ENCODE results near the gene DEGS2.
A peak's percentile ranks its signal among the peaks of the same experiment; 100 is the strongest.
"Not testable (repeated sequence)": the region's sequence is repeated elsewhere in the genome, so short reads cannot be mapped to it uniquely, and the experiment has no call there.

DEGS2 gene

DNA sequence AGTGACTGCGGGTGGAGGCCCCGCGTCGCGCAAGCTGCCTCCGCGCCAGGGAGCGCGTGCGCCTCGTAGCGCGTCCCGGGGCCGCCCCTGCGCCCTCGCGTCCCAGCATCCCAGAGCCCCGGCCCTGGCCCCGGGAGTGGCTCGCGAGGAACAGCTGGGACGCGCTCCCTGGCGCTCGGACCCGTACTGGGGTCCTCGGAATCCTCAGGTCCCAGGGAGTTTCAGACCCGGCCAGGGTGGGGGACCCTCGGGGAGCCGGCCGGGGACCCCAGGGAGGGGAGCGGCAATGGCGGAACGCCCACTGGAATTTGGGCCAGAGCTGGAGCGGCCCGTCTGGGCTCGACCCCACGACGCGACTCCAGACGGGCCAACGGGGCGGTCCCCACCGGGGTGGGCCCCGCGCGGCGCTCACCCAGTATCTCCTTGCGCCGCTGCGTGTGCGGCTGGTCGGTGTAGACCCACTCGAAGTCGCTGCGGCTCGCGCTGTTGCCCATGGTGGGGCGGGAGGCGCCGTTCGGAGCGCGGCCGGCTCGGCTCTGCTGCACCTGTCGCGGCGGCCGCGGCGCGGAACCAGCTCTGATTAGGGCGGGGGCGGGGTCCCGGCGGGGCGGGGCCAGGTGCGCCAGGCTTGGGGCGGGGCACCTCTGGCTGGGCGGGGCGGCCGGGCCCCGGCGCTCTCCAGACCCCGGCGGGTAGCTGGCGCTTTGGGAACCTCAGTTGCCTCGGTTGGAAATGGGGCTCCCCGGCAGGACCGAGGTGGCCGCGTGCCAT, at the start of gene DEGS2:
TSS of gene DEGS2 (minus strand) at position 552 of the 771 bp plus-strand sequence. CDS start at position 494, 58 bp downstream.
- peak; percentile 60 for DNase-seq

- DNase-seq: not testable (repeated sequence)
Measured at GRCh38 chr14:100208136-100208535, 48.7 kb upstream of the DEGS2 start.

DNA sequence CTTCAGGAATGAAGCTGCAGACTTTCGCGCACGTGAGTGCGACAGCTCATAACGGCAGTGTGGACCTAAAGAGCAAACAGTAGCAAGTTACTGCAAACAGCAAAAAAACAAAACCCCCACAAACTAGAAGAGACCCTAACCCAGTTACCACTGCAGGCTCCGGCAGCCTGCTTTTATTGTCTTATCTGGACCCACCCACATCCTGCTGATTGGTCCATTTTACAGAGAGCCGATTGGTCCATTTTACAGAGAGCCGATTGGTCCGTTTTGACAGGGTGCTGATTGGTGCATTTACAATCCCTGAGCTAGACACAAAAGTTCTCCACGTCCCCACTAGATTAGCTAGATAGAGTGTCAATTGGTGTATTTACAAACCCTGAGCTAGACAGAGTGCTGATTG, 48.1 kb upstream of the DEGS2 start:
- not testable (repeated sequence) for DNase-seq

- not testable (repeated sequence) for DNase-seq
Measured at GRCh38 chr14:100204835-100205167, 45.4 kb upstream of the DEGS2 start.

DNA sequence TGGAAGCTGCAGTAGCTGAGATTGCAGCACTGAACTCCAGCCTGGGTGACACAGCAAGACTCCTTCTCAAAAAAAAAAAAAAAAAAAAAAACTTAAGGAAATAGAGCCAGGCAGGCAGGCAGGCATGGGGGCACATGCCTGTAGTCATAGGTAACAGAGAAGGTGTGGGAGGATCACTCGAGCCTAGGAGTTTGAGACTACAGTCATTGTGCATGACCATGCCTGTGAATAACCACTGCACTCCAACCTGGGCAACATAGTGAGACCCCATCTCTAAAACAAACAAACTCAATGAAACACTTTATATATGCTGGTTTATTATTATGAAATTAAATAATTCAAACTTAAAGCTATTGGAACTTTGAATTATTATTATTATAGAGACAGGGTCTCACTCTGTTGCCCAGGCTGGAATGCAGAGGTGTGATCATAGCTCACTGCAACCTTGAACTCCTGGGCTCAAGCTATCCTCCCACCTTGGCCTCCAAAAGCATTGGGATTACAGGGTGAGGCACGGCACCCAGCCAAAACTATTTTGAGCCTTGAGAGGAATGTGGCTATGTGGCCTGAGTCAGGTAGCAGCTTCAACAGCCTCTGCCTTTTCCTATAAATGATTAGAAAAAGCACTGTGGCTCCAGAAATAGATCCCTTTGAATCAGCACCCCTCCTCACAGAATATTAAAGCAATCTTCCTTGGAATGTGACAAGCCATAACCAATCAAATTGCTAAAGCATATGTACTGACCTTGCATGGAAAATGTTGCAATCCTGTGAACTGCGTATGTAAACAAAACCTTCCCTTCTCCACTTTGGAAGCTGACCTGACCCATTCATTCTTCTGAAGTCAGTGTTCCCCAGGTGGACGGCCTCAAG, 44.8 kb upstream of the DEGS2 start:
- no peak for DNase-seq

DNA sequence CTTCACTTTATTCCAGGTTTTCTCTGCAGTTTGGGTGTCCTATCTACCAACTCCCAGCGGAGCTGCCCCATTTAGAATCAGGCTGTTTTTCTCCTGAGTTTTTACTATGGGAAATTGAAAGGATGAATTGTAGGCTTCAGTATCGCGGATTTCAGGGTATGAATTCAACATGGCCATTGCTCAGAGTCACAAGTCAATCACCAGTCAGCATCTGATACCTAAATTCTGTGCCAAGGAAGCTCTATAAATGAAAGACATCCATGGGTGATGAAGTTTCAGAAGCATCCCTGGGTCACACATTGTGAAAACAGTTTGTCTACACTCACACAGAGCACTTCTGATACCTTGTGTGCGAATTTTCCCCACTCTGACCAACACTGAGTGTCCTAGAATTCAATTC, 43.7 kb upstream of the DEGS2 start:
- DNase-seq: no peak

- no peak for DNase-seq
Measured at GRCh38 chr14:100202712-100203111, 43.3 kb upstream of the DEGS2 start.

DNA sequence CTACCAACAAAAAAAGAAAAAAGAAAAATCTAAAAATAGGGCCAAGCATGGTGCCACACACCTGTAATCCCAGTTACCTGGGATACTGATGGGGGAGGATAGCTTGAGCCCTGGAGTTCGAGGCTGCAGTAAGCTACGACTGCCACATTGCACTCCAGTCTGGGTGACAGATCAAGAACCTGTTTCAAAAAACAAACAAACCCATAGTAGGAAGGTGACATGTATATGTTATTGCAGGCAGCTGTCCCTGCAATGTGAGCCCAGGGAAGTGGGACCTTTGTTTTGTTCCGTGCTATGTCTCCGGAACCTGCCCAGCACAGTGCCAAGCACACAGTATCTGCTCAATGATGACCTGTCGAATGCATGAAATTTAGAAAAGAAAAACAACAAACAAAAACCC, 42.3 kb upstream of the DEGS2 start:
- DNase-seq: peak; percentile 49

- DNase-seq: no peak
Measured at GRCh38 chr14:100200311-100200710, 40.9 kb upstream of the DEGS2 start.

DNA sequence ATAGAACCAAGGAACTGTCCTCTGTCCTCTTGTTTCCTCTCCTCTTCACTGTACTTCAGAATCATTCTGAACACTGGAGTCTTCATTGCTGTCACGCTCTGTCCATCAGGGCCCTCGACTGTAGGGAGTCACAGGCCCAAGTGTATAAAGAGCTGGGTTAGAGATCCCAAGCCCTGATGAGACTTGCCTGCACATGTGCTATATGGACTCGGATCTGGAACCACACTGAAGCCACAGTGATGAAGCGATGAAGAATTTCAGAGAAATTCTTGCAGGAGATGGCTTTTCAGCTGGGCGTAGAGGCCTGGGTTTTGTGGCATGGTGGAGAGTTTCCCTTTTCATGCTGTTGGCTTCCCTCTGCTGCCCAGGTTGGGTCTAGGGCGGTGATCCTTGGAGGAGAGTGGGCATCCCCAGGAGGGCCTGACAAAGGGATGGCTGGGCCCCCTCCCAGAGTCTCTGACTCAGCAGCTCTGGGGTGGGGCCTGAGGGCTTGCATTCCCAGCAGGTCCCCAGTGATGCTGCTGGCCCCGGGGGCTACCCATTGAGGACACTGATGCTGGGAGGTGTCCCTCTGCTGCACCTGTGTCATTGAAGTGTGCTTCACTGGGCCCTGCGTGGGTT, 39.9 kb upstream of the DEGS2 start:
- DNase-seq: no peak

- DNase-seq: no peak
Measured at GRCh38 chr14:100193417-100194357, 34.2 kb upstream of the DEGS2 start.

- DNase-seq: peak; percentile 98
Measured at GRCh38 chr14:100192672-100193416, 33.4 kb upstream of the DEGS2 start.

DNA sequence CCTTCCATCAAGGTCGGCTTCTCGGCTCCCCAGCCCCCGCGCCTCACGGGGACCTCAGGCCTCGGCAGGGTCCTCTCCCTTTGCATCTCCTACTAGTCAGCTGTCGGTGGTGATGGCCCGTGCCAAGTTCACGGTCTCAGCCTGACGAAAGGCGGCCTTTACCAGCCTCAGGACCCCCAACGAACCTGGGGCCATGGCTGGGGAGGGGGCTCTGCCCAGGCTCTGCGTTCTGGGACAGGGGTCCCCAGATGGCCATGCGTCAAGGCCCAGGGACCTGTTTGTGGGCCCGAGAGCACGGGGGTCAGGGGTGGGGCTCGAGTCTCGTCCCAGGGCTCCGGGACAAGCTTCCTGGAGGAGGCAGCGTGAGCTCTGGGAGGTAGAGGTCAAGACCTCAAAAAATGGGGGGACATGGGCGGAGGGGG, 32.8 kb upstream of the DEGS2 start:
- no peak for DNase-seq

DNA sequence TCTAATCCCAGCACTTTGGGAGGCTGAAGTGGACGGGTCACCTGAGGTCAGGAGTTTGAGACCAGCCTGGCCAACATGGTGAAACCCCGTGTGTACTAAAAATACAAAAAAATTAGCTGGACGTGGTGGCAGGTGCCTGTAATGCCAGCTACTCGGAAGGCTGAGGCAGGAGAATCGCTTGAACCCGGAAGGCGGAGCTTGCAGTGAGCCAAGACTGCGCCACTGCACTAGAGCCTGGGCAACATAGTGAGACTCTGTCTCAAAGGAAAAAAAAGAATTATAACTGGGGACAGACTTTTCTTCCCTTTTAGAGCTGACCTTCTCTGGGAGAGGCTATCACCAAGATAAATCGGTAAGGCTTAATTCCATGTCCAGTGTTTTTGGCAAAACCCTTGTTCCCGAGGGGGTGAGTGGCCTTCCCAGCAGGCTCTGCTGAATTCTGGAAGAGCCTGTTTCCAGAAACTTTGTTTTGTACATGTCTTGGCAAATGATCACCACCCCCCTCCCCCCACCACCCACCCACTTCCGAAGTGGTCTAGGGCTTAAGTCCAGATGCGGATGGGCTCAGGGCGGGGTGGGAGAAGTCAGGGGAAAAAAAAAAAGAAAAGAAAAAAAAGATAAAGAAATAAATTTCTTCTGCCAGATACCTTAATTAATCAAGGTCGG, 32.3 kb upstream of the DEGS2 start:
- DNase-seq: no peak

DNA sequence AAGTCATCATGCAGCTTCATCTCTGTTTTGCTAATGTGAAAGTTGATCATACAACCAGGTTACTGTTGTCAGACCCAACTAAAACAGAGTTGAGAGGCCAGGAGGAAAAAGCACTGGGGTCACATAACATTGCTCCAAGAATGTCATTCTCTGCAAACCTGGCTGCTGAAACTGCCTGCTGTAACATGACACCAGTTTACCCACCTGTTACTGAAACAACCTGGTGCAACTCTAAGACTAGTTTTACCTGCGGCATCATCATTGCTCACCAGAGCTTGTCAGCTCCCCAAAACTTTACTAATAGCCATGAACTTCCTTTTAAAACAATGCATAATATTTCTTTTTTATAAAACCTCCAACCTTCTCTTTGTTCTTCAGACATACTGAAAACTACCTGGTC, 30.7 kb upstream of the DEGS2 start:
- DNase-seq: no peak

DNA sequence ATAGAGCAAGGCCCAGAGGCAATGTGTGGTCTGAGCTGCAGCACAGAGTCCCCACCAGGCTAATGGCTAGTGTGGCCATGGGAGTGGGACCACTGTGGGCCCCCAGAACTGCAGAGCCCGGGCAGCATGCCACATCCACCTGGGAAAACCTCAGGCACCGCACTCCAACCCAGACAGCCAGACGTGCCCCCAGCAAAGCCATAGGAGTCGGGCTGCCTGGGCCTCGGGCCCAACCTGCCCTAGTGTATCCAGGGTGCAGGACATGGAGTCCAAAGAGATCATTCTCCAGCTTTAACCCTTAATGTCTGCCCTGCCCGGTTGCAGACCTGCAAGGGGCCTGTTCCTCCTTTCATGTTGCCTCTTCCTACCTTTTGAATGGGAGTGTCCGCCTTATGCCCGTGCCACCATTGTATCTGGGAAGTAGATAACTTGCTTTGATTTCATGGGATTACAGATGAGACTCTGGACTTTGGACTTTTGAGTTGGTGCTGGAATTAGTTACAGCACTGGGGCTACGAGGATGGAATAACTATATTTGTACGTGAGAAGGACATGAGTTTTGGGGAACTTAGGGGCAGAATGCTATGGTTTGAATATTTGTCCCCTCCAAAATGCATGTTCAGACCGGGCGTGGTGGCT, 29.1 kb upstream of the DEGS2 start:
- no peak for DNase-seq

DNA sequence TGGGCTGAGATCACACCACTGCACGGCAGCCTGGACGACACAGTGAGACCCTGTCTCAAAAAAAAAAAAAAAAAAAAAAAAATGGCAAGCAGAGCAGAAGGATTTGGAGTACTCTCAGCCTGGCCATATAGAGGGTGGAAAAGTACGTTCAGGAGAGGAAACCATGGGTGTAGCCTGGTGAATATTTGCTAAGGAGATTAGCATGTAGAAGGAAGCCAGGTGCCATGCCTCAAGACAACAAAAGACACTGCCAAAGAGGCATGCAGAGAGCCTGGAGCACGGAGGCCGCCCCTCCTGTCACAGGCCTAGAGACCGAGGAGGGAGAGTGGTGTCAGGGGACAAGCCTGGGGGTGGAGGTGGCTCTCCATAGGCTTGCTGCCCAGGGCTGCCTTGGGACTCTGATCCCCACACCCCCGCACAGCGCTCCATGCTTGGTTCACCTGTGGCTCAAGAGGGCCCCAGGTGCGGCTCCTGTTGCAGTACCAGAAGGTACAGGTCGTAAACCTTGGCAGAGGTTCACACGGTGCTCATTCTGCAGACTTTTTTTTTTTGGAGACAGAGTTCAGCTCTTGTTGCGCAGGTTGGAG, 27.9 kb upstream of the DEGS2 start:
- peak; percentile 63 for DNase-seq

DNA sequence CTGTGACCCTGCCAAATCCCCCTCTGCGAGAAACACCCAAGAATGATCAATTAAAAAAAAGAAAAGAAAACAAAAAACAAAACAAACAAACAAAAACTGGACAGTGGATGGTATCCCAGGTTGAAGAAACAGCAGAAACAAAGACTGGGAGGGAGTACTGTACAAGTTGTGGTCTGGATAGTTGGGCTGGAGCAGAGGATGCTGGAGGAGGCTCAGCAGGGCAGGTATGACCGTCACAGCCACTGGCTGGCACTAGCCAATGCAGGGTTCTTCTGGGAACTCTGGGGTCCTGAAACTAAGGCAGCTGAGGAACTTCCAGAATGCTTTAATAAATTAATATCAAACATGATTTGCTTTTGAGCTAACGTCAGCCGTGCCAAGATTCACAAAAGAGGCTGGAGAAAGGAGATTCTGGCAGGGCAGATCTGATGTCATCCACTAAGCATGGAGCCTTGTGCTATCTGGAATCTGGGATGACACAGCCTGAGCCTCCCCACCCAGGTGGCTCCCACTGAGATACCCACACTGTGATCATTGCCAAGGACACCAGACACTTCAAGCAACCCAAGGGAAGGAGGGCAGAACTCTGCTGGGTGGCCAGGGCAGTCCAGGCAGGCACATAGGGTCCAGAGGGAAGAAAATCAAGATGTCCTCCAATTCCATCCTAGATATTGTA, 22.6 kb upstream of the DEGS2 start:
- not testable (repeated sequence) for DNase-seq

- not testable (repeated sequence) for DNase-seq
Measured at GRCh38 chr14:100180671-100181070, 21.2 kb upstream of the DEGS2 start.

DNA sequence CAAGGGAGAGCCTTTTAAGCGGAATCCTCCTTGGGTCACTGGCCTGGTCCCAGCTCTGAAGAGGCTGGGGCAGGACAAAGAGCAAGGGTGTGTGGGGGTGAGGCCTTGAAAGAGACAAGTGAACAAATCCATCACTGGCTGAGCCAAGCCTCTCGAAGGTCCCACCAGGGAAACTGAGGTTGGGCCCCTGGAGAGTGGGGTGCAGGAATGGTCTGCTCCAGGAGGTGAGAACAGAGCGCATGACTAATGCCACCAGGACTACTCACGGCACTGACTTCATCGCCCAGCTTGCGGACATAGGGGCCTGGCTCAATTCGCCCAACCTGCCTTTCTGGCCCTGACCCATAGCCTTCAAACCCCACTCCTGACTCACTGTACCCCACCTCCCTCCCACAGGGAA, 19.2 kb upstream of the DEGS2 start:
- DNase-seq: no peak
